GM23248 (cell line): ENCODE measurements around the gene XRCC4. TPM values are rescaled to one million over a fixed set of nuclear protein-coding genes. Genes with fewer than 3 reads are reported as not detected.
"Not testable (repeated sequence)": the region's sequence is repeated elsewhere in the genome, so short reads cannot be mapped to it uniquely, and the experiment has no call there.

ENCODE experiments used
- DNase-seq: peaks from one replicate; pipeline ENCODE4 v3.0.0-alpha.2; 2015
- H2AFZ ChIP-seq: fragments of 200-600 bp; sonication (generic); 2 replicates; pipeline ENCODE4 v1.6.1; 2016; ENCODE audit warnings: antibody characterized with exemption
- H3F3A ChIP-seq: fragments of 200-600 bp; sonication (generic); 2 replicates; pipeline ENCODE4 v1.6.1; 2016; ENCODE audit warnings: mild to moderate bottlenecking, antibody characterized with exemption, mixed run types; ENCODE audit not compliant: insufficient read depth
- H3K27ac ChIP-seq: fragments of 200-600 bp; sonication (generic); 2 replicates; pipeline ENCODE4 v1.5.1; 2016; ENCODE audit warnings: mild to moderate bottlenecking
- H3K27me3 ChIP-seq: fragments of 200-600 bp; sonication (generic); replicated peaks from 2 replicates; pipeline ENCODE4 v1.6.1; 2016; ENCODE audit warnings: mild to moderate bottlenecking; ENCODE audit not compliant: insufficient read depth
- H3K36me3 ChIP-seq: fragments of 200-600 bp; sonication (generic); 2 replicates; pipeline ENCODE4 v1.6.1; 2016; ENCODE audit warnings: low read depth, mild to moderate bottlenecking
- H3K4me1 ChIP-seq: fragments of 200-600 bp; sonication (generic); 2 replicates; pipeline ENCODE4 v1.6.1; 2016; ENCODE audit warnings: mild to moderate bottlenecking; ENCODE audit not compliant: insufficient read depth
- H3K4me2 ChIP-seq: fragments of 200-600 bp; sonication (generic); one replicate; pipeline ENCODE4 v1.6.1; 2016; ENCODE audit warnings: mild to moderate bottlenecking; ENCODE audit not compliant: unreplicated experiment
- H3K4me3 ChIP-seq: fragments of 200-600 bp; sonication (generic); 2 replicates; pipeline ENCODE4 v1.5.1; 2016; ENCODE audit warnings: mild to moderate bottlenecking
- H3K79me2 ChIP-seq: fragments of 200-600 bp; sonication (generic); 2 replicates; pipeline ENCODE4 v1.6.1; 2016; ENCODE audit warnings: mild to moderate bottlenecking; ENCODE audit not compliant: insufficient read depth
- H3K9ac ChIP-seq: fragments of 200-600 bp; sonication (generic); 2 replicates; pipeline ENCODE4 v1.6.1; 2016; ENCODE audit warnings: mild to moderate bottlenecking
- H3K9me2 ChIP-seq: fragments of 200-600 bp; sonication (generic); 2 replicates; pipeline ENCODE4 v1.6.1; 2016; ENCODE audit warnings: mixed run types, mild to moderate bottlenecking, moderate library complexity; ENCODE audit not compliant: insufficient read depth
- H3K9me3 ChIP-seq: fragments of 200-600 bp; sonication (generic); one replicate; pipeline ENCODE4 v1.6.1; 2017; ENCODE audit warnings: low read depth
- H4K20me1 ChIP-seq: fragments of 200-600 bp; sonication (generic); 2 replicates; pipeline ENCODE4 v1.6.0; 2016; ENCODE audit not compliant: insufficient read depth
- EZH2 ChIP-seq: fragments of 200-600 bp; sonication (generic); IDR thresholded peaks from 2 replicates; pipeline ENCODE4 v1.6.1; 2018; ENCODE audit warnings: antibody characterized with exemption, mild to moderate bottlenecking; ENCODE audit not compliant: insufficient read depth, poor library complexity, severe bottlenecking
- EZH2phosphoT487 ChIP-seq: fragments of 200-600 bp; sonication (generic); IDR thresholded peaks from 2 replicates; pipeline ENCODE4 v1.6.1; 2018; ENCODE audit warnings: antibody characterized with exemption, moderate library complexity, mild to moderate bottlenecking, low read depth; ENCODE audit not compliant: insufficient read depth
- WGBS, 2 experiments: methylation state at CpG; one replicate each; pipeline ENCODE4 v1.1.6; 2015 to 2017; ENCODE audit warnings: low lambda C conversion rate in 2 of 2, low coverage in 1 of 2; ENCODE audit errors: missing lambda C conversion rate in 2 of 2; 5-methylcytosine and 5-hydroxymethylcytosine counted together
- in situ Hi-C: fragments of 300-500 bp; cut with MboI; formaldehyde crosslinking; loops from 2 replicates; pipeline ENCODE4 v1.15.0; 2020
- polyA plus RNA-seq: library from polyadenylated mRNA; unstranded; fragments of >200 nt; fragmentation: Nextera tagmentation; extraction: Ambion mirVana; gene quantifications from 2 replicates; pipeline ENCODE4 v1.2.1, GENCODE V29; 2016
- total RNA-seq: library from RNA; depleted of rRNA; stranded (reverse); fragments of >200 nt; shearing (Covaris generic); gene quantifications from 2 replicates; pipeline ENCODE4 v1.2.3, GENCODE V29; 2014

XRCC4 gene
- total and polyA plus RNA-seq, 2 experiments from 2014 or later: 11.5 to 11.7 TPM

DNA sequence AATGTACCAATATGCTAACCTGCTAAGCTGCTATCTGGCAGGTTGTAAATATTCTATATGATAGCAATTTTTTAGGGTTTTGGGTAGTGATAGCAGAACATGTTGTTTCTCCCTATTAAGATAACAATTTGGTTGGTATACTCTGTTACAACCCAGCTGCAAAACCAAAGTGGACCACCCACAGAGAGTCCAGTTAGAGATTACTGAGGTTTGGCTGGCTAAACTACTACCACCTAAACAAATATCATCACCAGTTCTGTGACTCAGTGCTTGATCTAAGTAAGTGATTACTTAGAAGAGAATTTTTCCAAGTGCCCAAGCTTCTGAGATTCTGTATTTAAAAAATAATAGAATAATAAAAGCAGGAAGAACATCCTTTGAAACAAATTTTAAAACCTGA is 72.3 kb downstream of the XRCC4 start:
- in situ Hi-C loops: no loop called here
- H3K4me3 ChIP-seq: no peak overlapping the region
- TF ChIP-seq EZH2 (no peak), EZH2phosphoT487 (no peak)
- H3F3A ChIP-seq: no peaks in the 10 kb centered on the region
- H3K9me2 ChIP-seq: no peaks in the 10 kb centered on the region
- no peak overlapping the region for H3K9ac ChIP-seq
- peak; percentile 47 for DNase-seq
- H3K27ac ChIP-seq: no peak overlapping the region
- no peaks in the 10 kb centered on the region for H3K36me3 ChIP-seq
- no peaks in the 10 kb centered on the region for H4K20me1 ChIP-seq
- H3K27me3 ChIP-seq: no peaks in the 10 kb centered on the region
- H3K4me2 ChIP-seq: no peak overlapping the region
- peaks cover 7% of the 10 kb centered on the region; the same call in 1 of the 2 replicates for H3K4me1 ChIP-seq
- H2AFZ ChIP-seq: no peak overlapping the region
- H3K9me3 ChIP-seq: no peaks in the 10 kb centered on the region
- H3K79me2 ChIP-seq: no peaks in the 10 kb centered on the region

GRCh38 chr5:83151821-83152220 is 74.5 kb downstream of the XRCC4 start:
- Histone ChIP-seq H3K27me3 (no peaks in the 10 kb centered on the region), H3K4me1 (peaks cover 7% of the 10 kb centered on the region; the same call in 1 of the 2 replicates), H3K9me3 (no peaks in the 10 kb centered on the region), H3K9ac (no peak overlapping the region), H3K4me3 (no peak overlapping the region), H3K4me2 (no peak overlapping the region), H3K36me3 (no peaks in the 10 kb centered on the region), H4K20me1 (no peaks in the 10 kb centered on the region), H3F3A (no peaks in the 10 kb centered on the region), H3K27ac (no peak overlapping the region), H3K9me2 (no peaks in the 10 kb centered on the region), H3K79me2 (no peaks in the 10 kb centered on the region), H2AFZ (no peak overlapping the region)
- in situ Hi-C loops: no loop called here
- peak; percentile 18 for DNase-seq
- 95 to 100% methylated on average over 1 of the region's 1 CpG for WGBS, 2 experiments
- TF ChIP-seq EZH2 (no peak), EZH2phosphoT487 (no peak)

- H3K9ac ChIP-seq, DNase-seq, H3K79me2 ChIP-seq, H3K4me3 ChIP-seq, H3F3A ChIP-seq, H2AFZ ChIP-seq, H3K27me3 ChIP-seq, H3K4me2 ChIP-seq, H3K9me3 ChIP-seq, H4K20me1 ChIP-seq, H3K9me2 ChIP-seq, H3K4me1 ChIP-seq, H3K27ac ChIP-seq, in situ Hi-C loops, H3K36me3 ChIP-seq: not testable (repeated sequence)
- WGBS, 2 experiments: 89 to 95% methylated on average over 4 of the region's 4 CpGs
Observed at GRCh38 chr5:83152996-83153395, 75.6 kb downstream of the XRCC4 start.

DNA sequence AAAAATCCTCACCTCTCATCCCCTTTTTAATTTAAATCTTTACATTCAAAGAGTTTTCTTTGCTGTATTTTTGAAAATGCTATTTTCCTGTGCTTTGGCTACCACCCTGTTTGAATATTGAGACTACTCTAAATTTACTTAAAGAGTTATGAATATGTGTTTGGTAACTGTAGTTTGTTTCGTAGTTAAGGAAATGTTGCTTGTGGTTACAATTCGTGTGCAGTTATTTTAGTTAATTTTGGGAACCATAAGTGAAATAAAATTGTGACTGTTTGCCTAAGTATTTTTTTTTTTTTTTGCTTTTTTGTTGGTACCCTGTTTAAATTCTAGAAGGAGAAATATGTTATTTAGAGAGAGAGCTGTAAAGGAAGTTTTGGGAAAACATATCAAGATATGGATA is 78.7 kb downstream of the XRCC4 start:
- no peak for DNase-seq
- in situ Hi-C loops: no loop called here
- Histone ChIP-seq H3F3A (no peaks in the 10 kb centered on the region), H3K4me1 (no peaks in the 10 kb centered on the region; the same call in 1 of the 2 replicates), H3K36me3 (no peaks in the 10 kb centered on the region), H2AFZ (no peak overlapping the region), H3K9me3 (no peaks in the 10 kb centered on the region), H3K27me3 (no peaks in the 10 kb centered on the region), H4K20me1 (no peaks in the 10 kb centered on the region), H3K27ac (no peak overlapping the region), H3K4me2 (no peak overlapping the region), H3K9ac (no peak overlapping the region), H3K9me2 (no peaks in the 10 kb centered on the region), H3K4me3 (no peak overlapping the region), H3K79me2 (no peaks in the 10 kb centered on the region)
- TF ChIP-seq EZH2: no peak
- no peak for TF ChIP-seq EZH2phosphoT487
- WGBS, 2 experiments: 96 to 97% methylated on average over 2 of the region's 2 CpGs

- Histone ChIP-seq H3K4me3 (no peak overlapping the region), H3K79me2 (no peaks in the 10 kb centered on the region), H4K20me1 (no peaks in the 10 kb centered on the region), H3K27me3 (no peaks in the 10 kb centered on the region), H3K9ac (no peak overlapping the region), H3K27ac (no peak overlapping the region), H3K36me3 (no peaks in the 10 kb centered on the region), H3K4me2 (no peak overlapping the region), H2AFZ (no peak overlapping the region), H3F3A (no peaks in the 10 kb centered on the region), H3K9me2 (no peaks in the 10 kb centered on the region), H3K4me1 (no peaks in the 10 kb centered on the region), H3K9me3 (no peaks in the 10 kb centered on the region)
- WGBS, 2 experiments: 18 to 25% methylated on average over 2 of the region's 2 CpGs
- in situ Hi-C loops: no loop called here
- no peak for TF ChIP-seq EZH2
- DNase-seq: no peak
Observed at GRCh38 chr5:83157163-83157562, 79.8 kb downstream of the XRCC4 start.
